ENCODE results near the gene SKIDA1.

The SKIDA1 gene

DNA sequence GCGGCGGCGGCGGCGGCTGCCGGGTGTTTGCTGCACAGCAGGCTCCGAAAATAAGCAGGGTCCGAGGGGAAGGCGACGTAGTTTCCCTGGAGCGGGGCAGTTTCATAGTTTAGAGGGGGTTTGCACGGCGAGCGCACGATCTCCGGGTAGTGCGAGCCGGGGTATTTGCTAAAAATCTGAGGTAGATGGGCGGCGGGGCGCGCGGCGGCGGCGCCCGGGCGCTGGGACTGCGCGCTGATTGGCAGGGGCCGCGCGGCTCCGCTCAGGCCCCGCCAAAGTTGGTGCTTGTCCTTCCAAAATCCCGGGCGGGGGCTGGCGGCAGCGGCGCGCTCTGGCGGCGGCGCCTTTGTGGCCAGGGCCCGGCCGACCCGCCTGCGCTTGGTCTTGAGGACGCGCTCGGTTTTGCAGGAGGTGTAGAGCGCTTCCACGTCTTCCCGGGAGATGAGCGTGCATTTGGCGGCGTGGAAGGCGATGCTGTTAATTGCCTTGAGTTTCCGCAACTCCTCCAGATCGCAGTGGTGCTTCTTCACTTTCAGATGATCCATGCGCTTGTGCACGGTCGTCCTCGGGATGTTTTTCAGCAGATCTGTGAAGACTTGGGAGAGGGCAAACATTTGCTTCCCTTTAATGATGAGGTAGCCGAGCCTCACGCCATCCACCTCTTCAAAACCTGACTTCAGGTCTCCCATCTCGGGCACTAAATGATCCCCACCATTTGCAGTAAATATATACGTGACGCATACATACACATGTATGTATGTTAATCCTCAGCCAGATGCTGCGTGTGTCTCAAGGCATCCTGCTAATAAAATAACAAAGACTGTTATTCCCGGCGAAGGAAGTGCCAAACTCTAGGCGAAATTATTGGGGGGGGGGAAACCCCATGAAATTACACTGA is 8.1 kb downstream of the SKIDA1 start:
- no peak for DNase-seq (ENCODE audit: low spot score)

DNA sequence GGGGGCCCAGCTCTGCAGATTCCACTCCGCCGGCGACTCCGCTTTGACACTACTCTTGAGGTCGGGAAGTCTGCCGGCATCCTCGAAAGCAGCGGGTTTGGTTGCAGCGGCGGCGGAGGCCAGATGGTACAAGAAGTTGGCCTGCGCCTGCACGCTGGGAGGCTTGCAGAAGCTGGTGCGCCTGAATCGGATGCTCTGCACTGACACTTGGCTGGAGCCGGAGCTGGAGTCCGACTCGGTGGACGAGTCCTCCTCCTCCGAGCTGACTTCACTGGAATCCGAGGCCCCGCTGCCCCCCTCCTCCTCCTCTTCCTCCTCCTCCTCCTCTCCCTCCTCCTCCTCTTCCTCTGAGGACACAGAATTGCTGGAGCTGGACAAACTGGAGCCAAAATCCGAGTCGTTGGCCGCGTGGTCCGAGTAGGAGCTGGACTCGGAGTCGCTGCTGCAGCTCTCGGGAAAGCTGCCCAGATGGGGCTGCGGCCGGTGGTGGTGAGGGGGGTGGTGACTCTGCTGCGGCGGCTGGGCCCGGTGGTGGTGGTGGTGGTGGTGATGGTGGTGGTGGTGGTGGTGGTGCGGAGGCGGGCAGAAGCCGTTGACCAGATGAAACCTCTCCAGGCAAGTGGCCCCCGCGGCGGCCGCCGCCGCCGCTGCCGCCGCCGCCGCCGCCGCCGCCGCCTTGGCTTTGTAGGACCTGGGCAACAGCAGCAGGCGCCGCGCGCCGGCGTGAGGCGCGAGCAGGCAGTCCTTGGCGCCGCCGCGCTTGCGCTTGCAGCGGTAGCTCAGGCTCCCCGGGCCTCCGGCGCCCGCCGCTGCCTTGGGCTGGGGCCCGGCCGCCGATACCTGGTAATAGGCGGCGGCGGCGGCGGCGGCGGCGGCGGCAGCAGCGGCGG is 9.0 kb downstream of the SKIDA1 start:
- DNase-seq (ENCODE audit: low spot score) = no peak

DNA sequence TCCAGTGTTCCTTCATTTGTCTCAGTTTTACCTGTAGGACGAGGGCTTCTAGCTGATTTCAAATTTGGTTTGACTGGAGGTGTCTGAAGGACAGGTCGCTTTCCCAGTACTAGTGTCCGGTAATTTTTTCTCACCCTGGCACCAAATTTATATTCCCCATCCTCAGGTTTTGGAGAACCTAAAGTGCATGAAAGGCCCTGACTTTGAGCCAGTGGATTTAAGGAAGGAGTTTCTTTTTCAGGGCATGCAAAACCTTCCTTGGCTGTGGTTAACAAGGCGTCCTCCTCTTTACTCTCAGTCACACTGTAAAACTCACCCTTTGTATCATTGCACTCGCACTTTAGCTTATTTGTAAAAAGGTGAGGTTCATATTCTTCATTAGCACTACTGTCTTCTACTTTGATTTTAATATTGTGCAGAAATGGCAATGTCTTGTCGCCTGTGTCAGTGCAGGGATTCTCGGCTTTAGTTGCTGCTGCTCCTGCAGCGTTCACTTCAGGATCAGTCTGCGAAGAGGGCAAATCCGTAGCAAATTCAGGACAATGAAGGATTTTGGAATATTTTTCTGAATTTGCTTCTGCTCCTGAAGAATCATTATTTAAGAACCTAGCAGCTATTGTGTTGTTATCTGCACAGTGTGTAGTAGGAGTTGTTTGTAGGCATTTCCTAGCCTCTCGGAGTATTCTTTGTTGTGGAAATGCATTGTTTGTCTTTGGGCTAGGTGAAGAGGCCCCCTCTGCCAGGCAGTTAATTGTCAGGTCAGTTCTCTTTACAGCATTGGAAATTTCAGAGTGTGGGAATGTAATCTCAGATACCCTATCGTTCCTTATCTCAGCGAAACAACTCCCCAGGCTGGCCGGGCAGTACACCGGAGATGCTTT is 9.9 kb downstream of the SKIDA1 start:
- no peak for DNase-seq (ENCODE audit: low spot score)

DNA sequence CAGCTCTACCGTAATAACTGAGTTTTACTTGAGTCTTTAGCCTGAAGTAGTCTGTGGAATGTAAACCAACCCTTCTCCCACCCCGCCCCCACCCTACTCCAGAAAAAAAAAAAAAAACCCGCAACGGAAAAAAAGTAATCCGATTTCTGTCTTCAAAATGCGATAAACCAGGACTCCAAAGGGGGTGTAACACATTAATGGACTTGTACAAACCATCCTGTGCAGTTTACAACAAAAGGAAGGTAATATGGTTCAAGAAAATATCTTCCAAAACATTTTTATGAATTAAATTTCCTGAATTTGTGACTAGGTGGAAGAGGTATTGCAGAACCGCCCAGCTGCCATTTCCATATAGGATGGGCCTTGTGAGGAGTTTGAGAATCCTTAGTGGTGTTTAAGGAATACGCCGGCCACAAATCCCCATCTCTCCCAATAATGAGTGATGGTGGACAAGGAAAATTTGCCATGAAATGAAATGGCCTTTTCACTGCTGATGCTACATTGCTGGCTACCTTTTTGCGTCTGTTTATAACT is 10.6 kb downstream of the SKIDA1 start:
- DNase-seq (ENCODE audit: low spot score) = no peak

DNA sequence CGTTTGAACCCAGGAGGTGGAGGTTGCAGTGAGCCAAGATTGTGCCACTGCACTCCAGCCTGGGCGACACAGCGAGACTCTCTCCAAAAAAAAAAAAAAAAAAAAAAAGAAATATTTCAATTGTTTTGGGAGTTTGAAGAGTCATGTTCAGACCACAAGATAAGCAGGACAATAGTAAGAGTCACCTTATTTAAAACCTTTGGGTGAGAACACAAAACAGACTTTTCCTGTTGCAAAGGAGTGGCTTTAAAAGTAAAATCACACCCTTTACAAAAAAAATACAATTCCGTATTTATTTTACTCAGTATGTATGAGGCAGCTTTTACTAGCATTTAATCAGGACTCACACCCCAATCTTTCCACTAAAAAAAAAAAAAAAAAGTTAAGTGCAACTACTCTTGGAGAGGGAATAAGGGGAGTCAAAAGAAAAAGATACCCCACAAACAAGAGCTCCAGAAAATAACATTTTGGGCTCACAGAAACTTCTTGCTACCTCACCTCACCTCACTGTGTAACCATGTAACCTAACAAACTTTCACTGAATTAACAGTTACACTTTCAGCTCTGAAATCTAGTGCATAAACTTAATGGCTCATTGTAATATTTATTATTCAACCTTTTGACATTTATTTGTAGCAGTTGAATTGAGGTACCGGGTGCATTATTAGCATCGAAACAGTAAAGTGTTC is 11.2 kb downstream of the SKIDA1 start:
- DNase-seq (ENCODE audit: low spot score) = no peak

DNA sequence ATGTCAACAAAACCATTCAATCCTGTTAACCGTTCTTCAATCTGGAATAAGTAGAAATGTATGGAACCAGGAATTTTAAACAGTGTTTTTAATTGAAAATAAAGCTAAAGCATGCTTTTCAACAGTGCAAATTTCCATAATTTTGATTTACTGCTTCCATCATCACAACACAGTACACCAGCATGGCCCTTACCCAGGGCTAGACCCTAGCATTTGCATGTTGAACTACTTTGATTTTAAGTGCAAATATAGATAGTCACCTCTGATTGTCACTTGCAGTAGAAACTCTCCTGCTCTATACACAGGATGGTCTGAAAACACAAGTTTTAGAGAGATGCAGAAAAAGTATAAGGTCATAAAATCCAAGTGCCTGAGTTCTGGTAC is 12.1 kb downstream of the SKIDA1 start:
- no peak for DNase-seq (ENCODE audit: low spot score)

DNA sequence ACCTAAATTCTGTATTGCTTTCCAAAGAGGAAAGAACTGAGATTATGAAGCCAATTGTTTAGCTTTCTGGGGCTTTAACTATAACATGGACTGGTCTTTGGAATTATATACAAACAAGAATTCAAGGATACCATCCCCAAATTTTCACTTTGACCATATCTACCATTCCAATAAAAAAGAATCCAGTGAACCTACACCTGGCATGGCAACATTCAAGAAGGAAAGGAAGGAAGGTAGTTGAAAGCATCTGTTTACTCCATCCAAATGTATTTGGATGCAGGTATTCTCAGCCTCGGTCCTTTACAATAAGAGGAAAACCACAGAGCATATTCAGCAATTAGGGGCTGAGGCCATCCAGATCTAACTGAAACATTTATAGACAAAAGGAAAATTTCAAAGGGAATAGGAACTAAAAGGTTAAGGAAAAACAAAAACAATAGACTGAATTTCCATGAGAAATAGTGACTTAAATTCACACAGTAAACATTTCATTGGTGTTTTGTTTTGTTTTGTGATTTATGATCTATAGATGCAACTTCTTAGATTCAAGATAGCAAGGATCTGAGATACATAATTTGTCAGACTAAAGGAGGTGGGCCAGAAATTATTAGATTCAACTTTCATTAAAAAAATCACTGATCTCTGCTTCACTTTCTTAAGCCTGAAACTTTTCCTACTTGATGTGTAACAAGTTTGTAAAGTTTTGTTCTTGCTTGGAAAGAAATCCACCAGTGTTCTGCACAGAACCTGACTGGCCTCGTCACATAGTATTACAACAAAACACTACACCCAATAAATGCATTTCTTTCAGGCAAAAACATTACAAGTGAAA is 12.7 kb downstream of the SKIDA1 start:
- no peak for DNase-seq (ENCODE audit: low spot score)

DNA sequence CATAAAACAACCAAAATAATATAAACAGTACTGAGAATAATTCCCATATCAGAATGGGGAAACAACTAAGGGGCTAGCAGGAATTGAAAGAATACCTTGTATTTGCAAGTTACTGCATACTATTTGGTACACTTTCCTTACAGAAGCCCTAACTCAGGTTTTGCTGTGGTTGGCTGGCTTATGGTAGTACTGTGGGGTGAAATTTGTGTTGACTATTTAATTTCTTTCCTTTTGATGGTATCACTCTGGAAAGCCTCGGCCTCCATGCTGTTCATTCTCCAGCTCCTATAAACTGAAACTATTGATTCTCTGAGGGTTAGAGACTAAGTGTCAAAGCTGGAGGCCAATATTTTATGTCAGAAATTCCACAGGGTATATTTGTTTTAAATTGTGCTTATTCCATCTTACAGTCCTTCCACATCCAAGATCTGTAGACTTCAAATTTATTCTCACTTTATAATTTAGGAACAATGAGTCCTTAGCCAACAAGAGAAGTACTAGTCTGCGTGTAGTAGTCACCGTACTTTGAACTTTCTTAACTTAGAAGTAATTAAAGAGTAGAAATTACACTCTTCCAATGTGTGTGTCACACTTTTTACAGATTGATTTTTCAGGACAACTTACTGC is 13.4 kb downstream of the SKIDA1 start:
- DNase-seq (ENCODE audit: low spot score) = no peak

DNA sequence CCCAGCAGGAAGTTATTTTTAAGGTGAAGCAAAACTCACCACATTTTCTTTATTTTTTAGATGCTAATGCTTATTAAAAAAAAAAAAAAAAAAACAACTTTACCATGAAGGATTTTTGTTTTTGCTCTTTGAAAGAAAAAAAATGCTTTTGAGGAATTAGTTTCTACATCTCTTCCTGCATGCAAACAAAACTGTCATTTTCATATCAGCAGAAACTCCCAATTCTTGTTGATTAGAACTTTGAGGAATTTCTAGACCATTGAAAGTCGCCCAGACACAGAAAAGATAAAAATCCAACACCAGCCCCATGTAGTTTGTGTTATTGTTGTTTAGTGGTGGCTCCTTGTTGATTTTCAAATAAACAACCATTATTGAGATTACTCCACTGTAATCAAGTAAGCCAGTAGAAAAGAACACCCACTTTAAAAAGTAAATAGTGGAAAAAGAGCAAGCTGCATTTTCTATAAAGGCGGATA is 14.3 kb downstream of the SKIDA1 start:
- DNase-seq (ENCODE audit: low spot score) = no peak

DNA sequence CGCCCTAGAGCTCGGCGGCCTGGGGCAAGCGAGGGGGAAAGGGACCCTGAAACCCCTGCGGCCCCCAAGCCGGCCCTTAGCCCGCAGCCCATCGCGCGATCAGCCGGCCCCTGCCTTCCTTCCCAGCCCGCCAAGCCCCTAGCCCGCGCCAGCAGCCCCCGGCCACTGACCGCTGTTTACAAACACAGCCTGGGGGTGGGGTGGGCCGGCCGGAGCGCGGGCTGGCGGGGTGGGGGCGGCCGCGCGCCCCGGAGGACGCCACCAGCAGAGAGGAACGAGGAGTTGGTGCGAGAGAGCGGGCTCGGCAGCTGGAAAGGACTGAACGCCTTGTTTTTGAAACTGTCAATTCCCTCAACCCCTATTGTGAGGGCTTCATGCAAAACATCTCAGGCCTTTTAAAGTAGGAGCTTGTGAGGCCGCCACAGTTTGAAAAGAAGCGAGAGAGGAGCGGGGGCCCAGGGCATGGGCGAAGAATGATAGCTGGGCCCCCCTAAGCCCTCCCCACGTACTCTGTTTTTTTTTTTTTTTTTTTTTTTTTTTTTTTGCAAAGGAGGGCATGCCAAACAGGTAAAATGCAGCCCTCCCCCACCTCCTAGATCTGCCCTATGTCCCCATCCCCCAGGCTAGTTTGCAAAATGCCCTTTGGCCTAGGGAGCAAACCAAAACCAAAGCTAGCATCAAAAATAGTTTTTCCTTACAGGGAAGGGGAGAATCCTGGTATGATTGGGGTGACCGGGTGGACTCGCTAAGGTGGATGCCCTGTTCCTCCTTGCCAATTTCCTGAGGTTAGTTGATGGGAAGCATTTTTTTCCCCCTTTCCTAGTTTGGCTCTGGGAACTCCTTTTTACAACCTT is 15.0 kb downstream of the SKIDA1 start:
- DNase-seq (ENCODE audit: low spot score) = no peak

DNA sequence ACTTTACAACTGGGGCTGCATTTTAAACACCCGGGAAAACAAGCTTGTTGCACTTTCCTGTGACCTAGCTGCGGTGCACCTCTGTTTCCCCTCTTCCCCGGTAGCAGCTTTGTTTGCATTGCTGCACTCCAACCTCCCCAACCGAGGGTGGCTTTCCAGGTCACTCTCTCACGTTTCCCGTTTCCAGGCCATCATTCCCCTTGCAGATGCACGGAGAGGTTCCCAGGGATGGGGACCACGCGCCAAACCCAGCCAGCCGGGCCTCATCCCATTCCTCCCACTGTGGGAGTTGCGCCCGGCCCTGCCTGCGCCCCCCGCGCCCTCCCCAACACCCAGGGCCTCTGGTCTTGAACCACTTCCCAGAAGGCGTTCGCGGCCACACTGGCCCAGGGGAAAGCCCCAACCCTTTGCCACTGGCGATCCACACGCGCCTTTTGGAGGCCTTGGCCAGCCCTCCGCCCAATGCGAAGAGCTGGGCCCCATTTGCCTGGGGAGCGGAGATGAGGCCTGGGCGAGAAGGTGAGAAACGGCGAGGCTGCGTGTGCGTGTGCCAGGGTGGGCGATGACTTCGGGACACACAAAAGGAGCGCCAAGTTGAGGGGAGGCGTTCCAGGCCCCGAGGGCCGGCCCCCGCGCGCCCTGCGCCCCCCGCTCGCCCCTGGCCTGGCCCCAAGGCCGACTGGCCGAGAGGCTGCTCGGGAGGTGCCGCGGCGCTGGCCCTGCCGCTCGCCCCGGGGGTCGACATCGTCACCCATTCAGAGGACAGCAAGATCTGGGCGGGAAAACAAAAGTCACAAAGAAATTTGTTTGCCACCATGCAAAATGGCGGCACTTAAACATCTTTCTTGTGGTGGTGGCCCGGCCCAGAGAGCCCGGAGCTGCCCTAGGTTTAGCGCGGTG is 15.9 kb downstream of the SKIDA1 start:
- DNase-seq (ENCODE audit: low spot score) = no peak

DNA sequence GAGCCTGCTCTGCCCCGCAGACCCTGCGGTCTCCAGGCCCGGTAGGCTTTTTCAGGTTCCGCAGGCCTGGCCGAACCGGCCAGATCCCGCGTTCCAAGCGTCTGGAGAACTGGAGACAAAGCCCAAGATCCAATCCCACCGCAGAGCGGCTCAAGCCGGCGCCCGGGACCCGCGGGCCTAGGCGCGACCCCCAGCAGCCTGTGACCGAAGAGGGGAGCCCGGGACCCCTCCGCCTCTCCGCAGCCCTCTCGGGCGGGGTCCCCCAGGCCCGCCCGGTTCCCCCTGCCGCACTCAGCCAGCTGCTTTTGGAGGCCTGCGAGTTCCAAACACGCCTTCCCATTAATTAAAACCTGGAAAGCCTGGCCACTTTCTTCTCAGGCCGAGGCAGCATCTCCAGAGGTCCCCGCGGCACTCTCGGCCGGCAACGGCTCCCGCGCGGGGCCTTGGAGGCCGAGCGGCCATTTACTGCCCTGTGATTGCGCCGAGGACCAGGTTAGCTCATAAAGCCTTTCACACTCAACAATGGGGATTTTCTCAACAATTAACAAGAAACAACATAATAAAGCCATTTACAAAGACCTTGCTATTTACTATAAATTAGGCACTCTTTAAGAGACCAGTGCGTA is 16.7 kb downstream of the SKIDA1 start:
- DNase-seq (ENCODE audit: low spot score) = no peak

DNA sequence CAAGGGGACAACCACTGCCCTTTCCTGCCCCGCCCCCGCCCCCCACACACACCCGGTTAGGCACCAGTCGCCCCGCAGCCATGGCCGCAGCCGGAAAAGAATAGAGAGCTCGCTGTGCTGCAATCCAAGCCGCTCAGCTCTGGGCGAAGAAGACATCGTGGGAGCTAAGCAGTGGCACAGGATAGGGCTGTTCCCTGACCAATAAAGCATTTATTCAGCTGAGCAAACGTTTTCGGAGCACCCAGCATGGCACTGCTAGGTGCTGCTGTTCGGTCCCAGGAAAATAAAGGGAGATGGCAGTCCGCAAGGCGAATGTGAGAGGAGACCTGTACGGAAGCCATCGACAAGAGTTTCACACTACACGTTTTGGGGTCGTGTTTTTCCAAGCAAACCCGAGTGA is 18.3 kb downstream of the SKIDA1 start:
- DNase-seq (ENCODE audit: low spot score) = no peak

DNA sequence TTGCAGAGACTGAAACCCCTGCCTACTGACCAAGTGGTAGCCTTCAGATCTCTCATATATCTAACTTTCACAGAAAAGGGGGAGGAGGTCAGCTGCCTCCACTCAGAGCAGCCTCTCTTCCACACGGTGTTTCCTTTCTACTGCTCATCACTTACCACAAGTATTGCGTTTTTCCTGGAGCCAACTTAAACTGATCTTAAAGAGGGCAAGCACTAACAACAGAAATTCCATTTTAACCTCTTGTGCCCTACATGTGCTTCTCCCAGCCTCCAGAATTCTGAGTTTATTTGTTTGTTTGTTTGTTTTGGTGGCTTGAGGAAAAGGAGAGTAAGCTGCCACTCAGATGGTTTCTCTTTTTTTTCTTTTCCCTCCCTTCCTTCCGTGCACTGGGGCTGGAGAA is 19.1 kb downstream of the SKIDA1 start:
- DNase-seq (ENCODE audit: low spot score) = no peak

DNA sequence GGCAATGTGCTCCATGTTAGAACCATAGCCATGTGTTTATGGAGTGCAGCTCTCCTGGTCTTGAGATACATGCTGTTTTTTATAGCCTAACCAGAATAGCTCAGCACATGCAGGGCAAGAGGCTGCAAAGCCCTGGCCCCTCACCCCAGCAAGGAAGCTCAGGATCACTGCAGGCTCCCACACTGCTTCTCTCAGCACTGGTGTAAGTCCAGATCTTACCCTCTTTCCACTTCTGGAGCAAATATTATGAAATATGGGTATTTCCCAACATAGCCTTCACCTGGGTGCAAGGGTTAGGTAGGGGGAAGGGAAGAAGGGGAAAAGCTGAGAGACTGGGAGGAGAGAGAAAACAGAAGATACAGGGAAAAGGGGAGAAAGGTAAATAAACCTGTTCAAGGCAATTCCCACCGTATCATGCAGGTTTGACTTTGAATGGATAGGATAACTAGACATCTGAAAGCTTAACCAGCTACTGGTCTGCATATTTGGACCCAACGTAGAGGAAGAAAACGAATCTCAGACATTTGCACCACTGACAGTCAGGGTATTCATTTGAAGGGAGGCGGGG is 19.7 kb downstream of the SKIDA1 start:
- no peak for DNase-seq (ENCODE audit: low spot score)

DNA sequence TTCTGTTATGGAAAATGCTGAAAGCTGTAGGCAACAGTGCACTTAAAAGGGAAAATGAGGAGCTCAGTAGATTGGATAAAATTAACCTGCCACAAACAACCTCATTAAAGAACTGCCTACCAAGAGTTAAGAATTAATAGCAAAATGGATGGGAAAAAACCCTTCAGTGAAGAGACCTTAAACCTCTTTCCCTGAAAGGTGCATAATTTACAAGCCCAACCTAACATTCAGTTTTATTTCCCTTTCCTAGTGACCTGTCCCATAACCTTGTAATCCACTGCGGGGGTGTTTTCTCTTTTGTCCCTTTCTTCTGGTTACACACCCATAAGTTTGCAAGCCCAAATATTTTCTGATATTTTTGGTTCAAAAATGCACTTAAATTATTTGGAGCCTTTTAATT is 21.9 kb downstream of the SKIDA1 start:
- DNase-seq (ENCODE audit: low spot score) = no peak

DNA sequence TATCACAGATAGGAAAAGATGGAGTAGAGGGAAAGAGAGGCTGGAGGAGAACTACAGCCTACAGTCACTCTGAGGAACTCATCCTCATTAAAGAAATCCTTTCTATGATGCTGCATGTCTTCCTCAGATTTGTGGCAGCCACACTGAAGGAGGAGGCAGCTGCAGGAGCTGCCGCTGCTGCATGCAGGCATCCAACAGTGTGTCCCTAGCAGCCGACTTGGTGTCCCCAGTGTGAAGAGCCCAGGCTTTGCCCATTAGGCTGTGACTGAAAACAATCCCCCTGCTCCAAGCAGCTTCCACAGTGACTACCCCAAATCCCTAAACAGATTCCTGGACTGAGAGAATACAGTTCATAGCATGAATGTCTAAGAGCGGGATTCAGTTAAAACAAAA is 23.1 kb downstream of the SKIDA1 start:
- DNase-seq (ENCODE audit: low spot score) = no peak

Data from putamen (tissue), 1 donor.